Activated CD8-positive, alpha-beta memory T cell treated with anti-CD3 and anti-CD28 coated beads for 4 hours (primary cell): ENCODE measurements around the gene TBL2.
A peak's percentile ranks its signal among the peaks of the same experiment; 100 is the strongest.
"Not testable (repeated sequence)": the region's sequence is repeated elsewhere in the genome, so short reads cannot be mapped to it uniquely, and the experiment has no call there.

Experiments
- DNase-seq, 2 donors: peaks; one replicate each; pipeline ENCODE4 v3.0.0-alpha.2; 2020; ENCODE audit warnings: low read depth in 2 of 2

TBL2 gene

DNA sequence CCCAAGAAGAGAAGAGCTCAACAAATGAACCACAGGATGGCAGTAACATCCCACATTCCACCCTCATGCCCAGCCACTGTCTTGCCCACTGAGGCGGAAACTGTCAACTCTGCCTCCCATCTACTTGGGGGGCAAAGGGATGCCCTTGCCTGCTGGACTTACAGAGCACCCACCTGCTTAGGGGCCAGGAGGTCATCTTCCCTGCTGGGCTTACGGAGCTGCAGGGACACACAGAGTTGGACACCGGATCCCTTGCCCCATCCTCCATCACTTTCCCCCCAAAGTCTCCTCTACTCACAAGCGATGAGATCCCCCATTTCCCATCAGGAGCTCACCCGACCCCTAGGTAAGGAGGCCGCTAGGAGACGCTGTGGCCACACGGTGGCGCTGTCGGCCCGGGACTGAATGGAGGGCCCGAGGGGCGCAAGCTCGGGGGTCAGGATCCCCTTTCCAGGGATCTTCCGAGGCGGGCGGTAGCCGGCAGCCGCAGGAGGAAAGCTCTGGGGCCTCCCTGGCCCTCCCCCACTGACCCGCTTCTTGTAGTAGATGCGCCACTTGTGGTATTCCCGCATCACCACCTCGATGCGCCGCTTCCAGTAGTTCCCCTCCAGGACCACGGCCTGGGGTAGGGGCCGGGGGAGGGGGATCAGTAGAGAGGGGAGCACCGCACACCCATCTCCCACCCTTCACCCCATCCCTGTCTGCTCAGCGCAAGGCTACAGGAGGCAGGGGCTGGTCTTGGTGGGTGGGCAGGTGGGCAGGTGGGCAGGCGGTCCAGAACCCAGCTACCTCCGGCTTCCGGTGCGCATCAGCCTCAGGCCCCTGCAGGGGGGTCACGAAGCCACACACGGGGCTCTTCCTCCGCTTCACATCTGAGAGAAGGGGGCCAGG lies 28.7 kb upstream of the TBL2 start:
- peak; percentile 32 to 39 for DNase-seq

DNA sequence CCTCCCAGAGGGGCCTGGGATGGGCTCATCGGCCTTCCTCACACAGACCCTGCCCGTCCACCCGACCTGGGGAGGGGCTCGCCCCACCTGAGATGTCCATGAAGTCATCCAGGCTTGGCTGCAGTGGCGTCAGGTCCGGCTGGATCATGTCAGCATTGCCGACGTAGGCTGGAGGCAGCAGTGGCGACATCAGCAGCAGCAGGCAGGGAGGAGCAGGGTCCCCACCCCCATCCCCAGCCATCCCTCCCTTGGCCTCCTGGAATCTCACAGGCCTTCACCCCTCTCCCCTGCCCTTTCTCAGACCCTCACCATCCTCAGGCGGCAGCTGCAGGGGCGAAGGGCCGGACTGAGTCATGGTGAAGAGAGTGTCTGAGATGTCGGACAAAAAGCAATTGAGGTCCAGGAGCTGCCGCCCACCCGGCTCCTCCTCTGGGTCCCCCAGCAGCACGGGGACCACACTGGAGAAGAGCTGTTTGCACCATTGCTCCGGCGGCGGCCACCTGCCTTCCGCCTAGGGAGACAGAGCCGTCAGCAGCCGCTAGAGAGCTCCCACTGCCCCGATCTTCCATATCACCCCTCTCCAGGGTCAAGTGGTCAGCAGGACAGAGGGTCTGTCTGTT lies 27.3 kb upstream of the TBL2 start:
- DNase-seq, result no peak

GRCh38 chr7:73602721-73603651 lies 24.6 kb upstream of the TBL2 start:
- no peak for DNase-seq

DNA sequence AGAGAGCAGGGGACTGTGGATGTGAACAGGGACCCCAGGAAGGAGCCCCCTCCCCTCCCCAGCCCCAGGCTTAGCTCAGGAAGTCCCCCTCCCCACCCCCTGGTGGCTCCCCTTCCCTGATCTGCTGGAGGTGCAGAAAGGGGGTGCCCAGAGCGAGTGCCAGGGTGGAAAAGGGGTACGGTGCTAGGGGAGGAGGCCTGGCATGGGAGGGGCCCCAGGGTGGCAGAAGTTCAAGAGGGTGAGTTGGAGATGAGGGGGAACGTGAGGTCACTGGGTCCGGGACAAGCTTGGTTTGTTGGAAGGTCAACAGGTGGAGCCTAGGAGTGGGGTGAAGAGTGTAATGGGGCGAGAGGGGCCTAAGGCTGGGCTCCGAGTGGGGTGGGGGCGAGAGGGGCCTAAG lies 21.5 kb upstream of the TBL2 start:
- DNase-seq, result no peak

GRCh38 chr7:73599151-73599882 lies 20.9 kb upstream of the TBL2 start:
- DNase-seq, result no peak

DNA sequence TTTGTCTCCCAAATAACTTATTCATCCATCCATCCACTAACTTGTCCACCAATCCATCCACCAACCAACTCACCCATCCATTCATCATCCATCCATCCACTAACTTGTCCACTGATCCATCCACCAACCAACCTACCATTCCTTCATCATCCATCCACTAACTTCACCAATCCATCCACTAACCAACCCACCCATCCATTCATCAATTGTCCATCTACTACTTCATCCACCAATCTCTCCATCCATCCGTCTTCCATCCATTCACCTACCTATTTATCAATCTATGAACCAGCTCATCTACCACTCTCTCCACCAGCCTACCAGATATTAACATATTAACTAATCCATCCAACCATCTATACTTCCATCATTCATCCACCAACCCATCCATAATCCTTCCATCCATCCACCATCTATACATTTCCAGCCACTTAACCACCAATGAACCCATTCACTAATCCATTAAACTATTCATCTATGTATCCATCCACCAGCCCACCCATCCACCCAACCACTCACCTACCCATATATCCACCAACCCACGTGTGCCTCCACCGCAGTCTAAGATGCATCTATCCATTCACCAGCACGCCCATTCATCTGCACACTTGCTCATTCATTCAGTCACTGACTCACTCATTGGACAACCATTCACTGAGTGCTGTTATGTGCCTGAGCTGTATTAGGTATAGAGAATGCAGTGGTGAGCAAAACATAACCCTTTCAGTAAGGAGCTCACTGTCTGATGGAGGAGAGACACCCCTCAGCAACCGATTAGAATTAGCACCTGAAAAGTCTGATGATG lies 19.8 kb upstream of the TBL2 start:
- DNase-seq, result no peak

DNA sequence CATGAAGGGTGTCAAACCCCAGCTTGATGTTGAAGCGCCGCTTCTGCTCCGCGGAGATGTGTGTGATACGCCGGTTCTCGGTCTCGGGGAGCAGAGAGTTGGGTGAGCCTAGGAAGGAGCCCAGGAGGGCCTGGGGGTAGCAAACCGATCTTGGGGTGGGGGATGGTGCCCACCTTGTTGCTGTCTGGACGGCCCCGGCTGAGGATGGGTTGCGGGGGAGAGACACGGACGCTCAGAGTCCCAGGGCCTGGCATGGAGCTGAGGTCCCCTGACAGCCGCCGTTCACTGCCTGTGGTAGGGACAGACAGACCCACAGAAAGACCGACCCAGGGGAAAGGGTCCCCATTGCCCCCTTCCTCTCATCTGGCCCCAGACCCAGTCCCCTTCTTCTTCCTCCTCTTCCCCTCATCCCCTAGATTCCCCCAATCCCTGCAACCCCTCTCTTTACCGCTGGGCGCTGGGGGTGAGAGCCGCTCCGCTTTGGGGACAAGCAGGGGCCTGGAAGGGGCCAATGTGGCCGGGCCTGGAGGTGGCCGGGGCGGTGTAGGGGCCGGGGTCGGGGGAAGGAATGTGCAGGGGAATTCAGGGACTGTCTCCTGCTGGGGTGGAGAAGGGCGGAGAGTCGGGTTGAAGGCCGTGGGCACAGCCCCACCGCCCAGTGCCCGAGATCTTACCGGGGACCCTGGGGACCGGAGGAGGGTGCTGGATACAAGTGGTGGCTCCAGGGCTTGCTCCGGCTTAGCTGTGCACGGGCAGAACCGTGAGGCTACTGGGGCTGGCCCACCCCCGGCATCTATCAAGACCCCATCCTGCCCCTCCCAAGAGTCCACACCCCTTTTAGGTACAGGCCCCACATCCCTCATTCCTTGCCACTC lies 18.0 kb upstream of the TBL2 start:
- DNase-seq, result no peak

DNA sequence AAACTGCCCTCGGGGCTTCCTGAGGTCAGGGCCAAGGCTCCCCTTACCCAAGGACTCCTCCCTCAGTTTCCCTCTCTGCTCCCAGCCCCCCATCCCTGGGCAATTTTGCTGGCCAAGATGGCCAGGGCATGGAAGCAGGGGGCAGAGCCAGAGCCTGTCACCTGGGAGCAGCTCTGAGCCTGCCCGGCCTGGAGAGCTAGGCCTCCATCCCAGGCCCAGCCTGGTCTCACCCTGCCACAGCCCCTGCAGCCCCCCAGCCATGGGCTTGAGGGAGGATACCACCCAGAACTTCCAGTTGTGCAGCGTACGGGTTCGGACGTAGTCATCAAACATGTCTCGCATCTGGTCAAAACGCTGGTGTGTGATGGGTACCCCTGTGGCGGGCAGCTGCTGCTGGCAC lies 17.0 kb upstream of the TBL2 start:
- no peak for DNase-seq

DNA sequence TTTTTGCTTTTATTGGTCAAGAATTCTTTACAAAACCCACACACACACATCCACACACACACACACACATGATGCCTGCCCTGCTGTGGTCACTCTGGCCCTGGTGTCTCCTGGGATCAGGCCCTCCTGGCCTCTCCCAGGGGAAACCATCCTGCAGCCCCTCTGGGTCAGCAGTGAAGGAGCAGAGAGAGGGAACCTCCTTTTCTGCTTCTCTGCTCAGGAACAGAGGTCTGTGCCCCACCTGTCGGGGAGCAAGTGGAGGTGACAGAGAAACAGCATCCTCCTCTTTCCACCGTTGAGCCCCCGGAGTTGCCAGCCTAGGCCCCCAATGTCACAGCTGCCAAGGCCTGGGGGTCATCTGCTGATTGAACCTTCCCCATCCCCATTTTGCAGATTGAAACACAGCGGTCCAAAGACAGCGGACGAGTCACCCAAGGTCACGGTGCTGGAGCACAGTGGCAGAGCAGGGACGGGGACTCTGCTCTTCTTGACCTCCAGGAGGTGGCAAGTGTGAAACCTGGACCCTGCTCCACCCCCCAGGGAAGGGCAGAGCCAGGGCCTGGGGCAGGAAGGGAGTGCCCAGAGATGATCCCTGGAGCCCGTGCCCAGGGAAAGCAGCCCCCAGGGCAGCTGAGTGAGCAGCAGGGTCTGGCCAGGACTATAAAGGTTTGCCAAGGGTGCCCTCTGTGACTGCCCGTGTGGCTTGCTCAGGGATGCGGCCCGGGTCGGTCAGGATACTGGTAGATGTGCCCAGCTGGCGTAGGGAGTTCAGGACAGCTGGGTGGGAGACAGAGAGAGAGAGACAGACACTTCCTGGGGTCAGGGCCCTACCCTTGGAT lies 15.0 kb upstream of the TBL2 start:
- DNase-seq, result no peak

GRCh38 chr7:73586911-73587310 lies 8.5 kb upstream of the TBL2 start:
- DNase-seq, result no peak

GRCh38 chr7:73585196-73585595 lies 6.8 kb upstream of the TBL2 start:
- DNase-seq, result no peak

DNA sequence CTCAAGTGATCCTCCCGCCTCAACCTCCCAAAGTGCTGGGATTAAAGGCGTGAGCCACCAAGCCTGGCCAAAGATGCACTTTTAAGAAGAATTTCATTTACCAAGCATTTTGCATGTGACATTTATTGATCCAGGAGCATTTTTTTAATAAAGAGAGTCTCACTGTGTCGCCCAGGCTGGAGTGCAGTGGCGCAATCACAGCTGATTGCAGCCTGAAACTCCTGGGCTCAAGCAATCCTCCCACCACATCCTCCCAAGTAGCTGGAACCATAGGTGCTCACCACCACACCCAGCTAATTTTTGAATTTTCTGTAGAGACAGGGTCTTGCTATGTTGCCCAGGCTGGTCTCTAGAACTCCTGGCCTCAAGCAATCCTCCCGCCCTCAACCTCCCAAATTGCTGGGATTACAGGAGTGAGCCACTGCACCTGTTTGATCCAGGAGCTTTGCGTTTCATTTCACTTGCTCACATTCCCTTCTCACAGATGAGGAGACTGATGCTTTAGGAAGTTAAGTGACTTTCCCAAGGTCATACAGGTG lies 4.4 kb upstream of the TBL2 start:
- DNase-seq, result no peak

- not testable (repeated sequence) for DNase-seq
Observed at GRCh38 chr7:73581006-73581405, 2.6 kb upstream of the TBL2 start.

- no peak for DNase-seq
Observed at GRCh38 chr7:73577627-73578341, 595 bp downstream of the TBL2 start.

DNA sequence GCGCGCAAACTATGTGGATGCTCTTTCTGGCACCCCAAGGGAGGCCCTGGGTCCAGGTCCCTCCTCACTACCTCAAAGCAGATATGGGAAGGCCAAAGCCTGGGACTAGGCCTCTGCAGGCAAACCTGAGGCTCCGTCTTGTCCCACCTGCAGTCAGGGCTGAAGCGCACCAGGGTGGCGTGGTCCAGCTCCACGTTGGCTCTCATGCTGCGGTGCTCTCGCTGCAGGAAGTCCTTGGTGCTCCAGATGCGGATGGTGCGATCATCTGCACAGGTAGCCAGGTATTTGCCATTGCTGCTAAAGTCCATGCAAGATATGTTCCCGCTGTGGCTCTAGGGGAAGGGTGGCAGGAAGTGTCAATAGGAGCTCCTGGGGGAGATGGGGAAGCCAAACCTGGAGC lies 4.6 kb downstream of the TBL2 start:
- DNase-seq, result no peak

DNA sequence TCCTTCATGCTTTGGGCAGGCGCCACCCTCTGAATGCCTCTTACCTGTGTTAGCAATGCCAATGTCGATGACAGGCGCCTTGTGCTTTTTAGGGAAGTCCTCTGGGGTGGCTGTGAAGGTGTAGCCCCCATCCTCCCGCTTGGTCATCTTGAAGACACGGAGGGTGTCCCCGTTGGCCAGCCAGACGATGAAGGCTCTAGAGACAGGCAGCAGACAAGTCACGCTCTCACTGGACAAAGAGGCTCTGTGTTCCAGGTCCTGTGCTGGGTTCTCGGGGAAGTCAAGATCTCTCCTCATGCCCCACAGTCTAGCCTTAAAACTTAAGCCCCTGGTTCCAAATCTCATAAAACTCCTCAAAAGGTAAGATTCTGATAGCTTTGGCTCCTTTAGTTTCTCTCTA lies 5.1 kb downstream of the TBL2 start:
- no peak for DNase-seq

DNA sequence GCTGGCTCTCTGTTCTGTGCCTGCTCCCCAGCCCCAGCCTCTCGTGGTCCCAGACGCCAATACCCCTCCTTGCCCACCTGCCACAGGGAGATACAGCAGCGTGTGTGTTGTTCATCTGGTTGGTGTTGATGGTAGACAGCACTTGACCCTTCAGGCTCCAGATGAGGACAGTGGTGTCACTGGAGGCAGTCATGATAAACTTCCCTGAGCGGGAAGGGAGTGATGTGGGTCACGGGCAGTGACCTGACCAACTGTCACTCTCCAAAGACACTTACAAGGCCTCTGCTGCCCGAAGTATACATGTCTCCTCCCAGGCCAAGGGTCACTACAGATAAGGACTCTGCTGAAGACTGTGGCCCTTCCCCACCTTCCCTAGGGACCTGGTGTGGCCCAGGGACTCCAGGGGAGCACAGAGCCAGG lies 5.6 kb downstream of the TBL2 start:
- no peak for DNase-seq

DNA sequence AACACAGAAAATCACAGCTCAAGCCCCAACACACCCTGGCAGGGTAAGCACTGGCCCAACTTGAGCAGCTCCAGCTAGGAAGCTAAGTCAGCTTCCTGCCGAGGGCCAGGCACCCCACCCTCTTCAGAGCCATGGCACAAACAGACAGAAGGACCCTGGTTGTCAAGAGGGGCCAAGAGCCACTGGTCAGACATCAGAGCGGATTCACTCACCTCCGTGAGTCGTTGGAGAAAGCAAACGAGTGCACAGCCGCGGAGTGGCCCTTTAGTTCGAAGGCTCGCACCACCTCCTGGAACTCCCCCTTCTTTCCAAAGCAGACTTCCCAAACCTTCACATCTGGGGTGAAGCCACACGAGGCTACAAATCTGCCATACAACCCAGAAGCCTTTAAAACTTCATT lies 7.4 kb downstream of the TBL2 start:
- DNase-seq, result no peak
